GM19328 (cell line): ENCODE data around the gene PREB.
A peak's percentile ranks its signal among the peaks of the same experiment; 100 is the strongest.

Experiments used
- ATAC-seq: cut with Tn5 transposase; IDR thresholded peaks from one replicate; pipeline ENCODE4 v1.9.1; 2021; ENCODE audit warnings: mild to moderate bottlenecking, moderate library complexity; ENCODE audit not compliant: unreplicated experiment

PREB gene

GRCh38 chr2:27096748-27097297, 37.6 kb downstream of the PREB start:
- no peak for ATAC-seq

GRCh38 chr2:27095745-27096651, 38.4 kb downstream of the PREB start:
- no peak for ATAC-seq

GRCh38 chr2:27095427-27095744, 39.0 kb downstream of the PREB start:
- ATAC-seq, result no peak

- no peak for ATAC-seq
Measured at GRCh38 chr2:27094353-27094984, 40.0 kb downstream of the PREB start.

- no peak for ATAC-seq
Measured at GRCh38 chr2:27093430-27094352, 40.7 kb downstream of the PREB start.

- no peak for ATAC-seq
Measured at GRCh38 chr2:27092696-27093429, 41.6 kb downstream of the PREB start.

GRCh38 chr2:27091746-27092695, 42.4 kb downstream of the PREB start:
- ATAC-seq, result no peak

- ATAC-seq, result no peak
Measured at GRCh38 chr2:27089111-27089954, 45.1 kb downstream of the PREB start.

GRCh38 chr2:27088634-27089033, 45.8 kb downstream of the PREB start:
- ATAC-seq, result no peak

GRCh38 chr2:27087823-27088410, 46.5 kb downstream of the PREB start:
- ATAC-seq, result no peak

GRCh38 chr2:27086724-27087593, 47.5 kb downstream of the PREB start, which contains the start of gene KHK:
Gene KHK (plus strand): TSS chr2:27086772. CDS start chr2:27087260, 488 bp downstream.
- peak; percentile 9 for ATAC-seq

- ATAC-seq, result peak; percentile 69
Measured at GRCh38 chr2:27086090-27086723, 48.2 kb downstream of the PREB start.

- ATAC-seq, result no peak
Measured at GRCh38 chr2:27085673-27086089, 48.8 kb downstream of the PREB start.

GRCh38 chr2:27085062-27085672, 49.3 kb downstream of the PREB start:
- no peak for ATAC-seq

- ATAC-seq, result no peak
Measured at GRCh38 chr2:27084297-27085061, 50.0 kb downstream of the PREB start.
